Stimulated activated naive CD8-positive, alpha-beta T cell treated with anti-CD3 and anti-CD28 coated beads, Interleukin-15, Interleukin-2, amounts not matched to agents 100 U/mL and 50 U/mL, for 24 hours (primary cell): ENCODE measurements around the gene CAMKV.
"Not testable (repeated sequence)": the region's sequence is repeated elsewhere in the genome, so short reads cannot be mapped to it uniquely, and the experiment has no call there.

ENCODE experiments used
- ATAC-seq: fragments of 150-1000 bp; cut with Tn5 transposase; one replicate; pipeline ENCODE4 v1.10.0; 2021
- DNase-seq: peaks from one replicate; pipeline ENCODE4 v3.0.0; 2021

CAMKV gene

GRCh38 chr3:49869525-49870126, at the start of gene CAMKV:
Gene CAMKV (minus strand): TSS chr3:49869906. CDS start chr3:49862388, 7,518 bp downstream.
- ATAC-seq (no peak), DNase-seq (peak; percentile 52)

GRCh38 chr3:49917806-49918590, 48.3 kb upstream of the CAMKV start:
- DNase-seq, ATAC-seq: not testable (repeated sequence)

GRCh38 chr3:49916686-49917085, 47.0 kb upstream of the CAMKV start:
- DNase-seq (no peak), ATAC-seq (no peak)

- no peak for ATAC-seq
- DNase-seq = no peak
Measured at GRCh38 chr3:49914906-49915305, 45.2 kb upstream of the CAMKV start.

GRCh38 chr3:49912881-49913281, 43.2 kb upstream of the CAMKV start:
- DNase-seq (no peak), ATAC-seq (no peak)

- DNase-seq (no peak), ATAC-seq (no peak)
Measured at GRCh38 chr3:49911611-49912010, 41.9 kb upstream of the CAMKV start.

- DNase-seq = no peak
- no peak for ATAC-seq
Measured at GRCh38 chr3:49911124-49911420, 41.4 kb upstream of the CAMKV start.

- DNase-seq = no peak
- no peak for ATAC-seq
Measured at GRCh38 chr3:49910409-49911123, 40.9 kb upstream of the CAMKV start.

GRCh38 chr3:49908373-49909199, 38.9 kb upstream of the CAMKV start:
- no peak for ATAC-seq
- no peak for DNase-seq

GRCh38 chr3:49906073-49906743, 36.5 kb upstream of the CAMKV start:
- DNase-seq = peak; percentile 65
- ATAC-seq = peak; percentile 54

GRCh38 chr3:49904448-49904847, 34.7 kb upstream of the CAMKV start:
- not testable (repeated sequence) for DNase-seq

GRCh38 chr3:49903451-49904424, 34.0 kb upstream of the CAMKV start, which contains the start of gene MST1R:
Gene MST1R (minus strand): TSS chr3:49903873. CDS start chr3:49903609, 264 bp downstream.
- peak; percentile 96 for ATAC-seq
- DNase-seq = peak; percentile 89

More at GRCh38 chr3:49904448-49904847, 34.7 kb upstream of the CAMKV start:
- not testable (repeated sequence) for ATAC-seq

- DNase-seq (no peak), ATAC-seq (no peak)
Measured at GRCh38 chr3:49902511-49903345, 33.0 kb upstream of the CAMKV start.

- ATAC-seq (no peak), DNase-seq (no peak)
Measured at GRCh38 chr3:49901366-49902339, 31.9 kb upstream of the CAMKV start.

GRCh38 chr3:49900491-49901153, 30.9 kb upstream of the CAMKV start:
- ATAC-seq = no peak
- DNase-seq = no peak

- DNase-seq = peak; percentile 22
- ATAC-seq = no peak
Measured at GRCh38 chr3:49899815-49900214, 30.1 kb upstream of the CAMKV start.

GRCh38 chr3:49898991-49899390, 29.3 kb upstream of the CAMKV start:
- ATAC-seq (no peak), DNase-seq (no peak)

- ATAC-seq (no peak), DNase-seq (no peak)
Measured at GRCh38 chr3:49896345-49896744, 26.6 kb upstream of the CAMKV start.
